ENCODE data around the gene C10orf90. TPM values are rescaled to one million over a fixed set of nuclear protein-coding genes. Genes with fewer than 3 reads are reported as not detected.

Gene C10orf90
- total RNA-seq, 1 donor from 2014 or later = not detected

DNA sequence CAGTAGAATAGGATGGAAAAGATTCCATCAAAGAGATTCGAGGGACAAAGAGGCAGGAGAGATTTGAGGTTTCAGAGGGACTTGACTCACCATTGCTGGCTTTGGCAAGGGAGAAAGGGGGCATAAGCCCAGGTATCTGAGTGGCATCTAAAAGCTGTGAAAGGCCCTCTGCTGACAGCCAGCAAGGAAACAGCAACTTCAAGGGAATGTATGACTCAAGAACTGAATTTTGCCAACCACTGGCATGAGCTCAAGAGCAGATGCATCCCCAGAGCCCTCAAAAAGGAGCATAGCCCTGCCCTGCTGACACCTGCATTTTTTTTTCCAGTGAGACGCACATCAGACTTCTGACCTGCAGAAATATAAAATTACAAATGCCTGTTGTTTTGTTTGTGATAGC, 262.7 kb downstream of the C10orf90 start:
- peaks cover 3% of the 10 kb centered on the region for H3K27me3 Mint-ChIP-seq (ENCODE audit: unreplicated experiment)
- peaks cover 3% of the 10 kb centered on the region for H3K36me3 Mint-ChIP-seq (ENCODE audit: unreplicated experiment)
- peaks cover 10% of the 10 kb centered on the region for H3K4me1 Mint-ChIP-seq (ENCODE audit: low read depth, unreplicated experiment)
- peaks cover 3% of the 10 kb centered on the region for H3K9me3 Mint-ChIP-seq (ENCODE audit: unreplicated experiment)
- TF ChIP-seq, protein P1, sequence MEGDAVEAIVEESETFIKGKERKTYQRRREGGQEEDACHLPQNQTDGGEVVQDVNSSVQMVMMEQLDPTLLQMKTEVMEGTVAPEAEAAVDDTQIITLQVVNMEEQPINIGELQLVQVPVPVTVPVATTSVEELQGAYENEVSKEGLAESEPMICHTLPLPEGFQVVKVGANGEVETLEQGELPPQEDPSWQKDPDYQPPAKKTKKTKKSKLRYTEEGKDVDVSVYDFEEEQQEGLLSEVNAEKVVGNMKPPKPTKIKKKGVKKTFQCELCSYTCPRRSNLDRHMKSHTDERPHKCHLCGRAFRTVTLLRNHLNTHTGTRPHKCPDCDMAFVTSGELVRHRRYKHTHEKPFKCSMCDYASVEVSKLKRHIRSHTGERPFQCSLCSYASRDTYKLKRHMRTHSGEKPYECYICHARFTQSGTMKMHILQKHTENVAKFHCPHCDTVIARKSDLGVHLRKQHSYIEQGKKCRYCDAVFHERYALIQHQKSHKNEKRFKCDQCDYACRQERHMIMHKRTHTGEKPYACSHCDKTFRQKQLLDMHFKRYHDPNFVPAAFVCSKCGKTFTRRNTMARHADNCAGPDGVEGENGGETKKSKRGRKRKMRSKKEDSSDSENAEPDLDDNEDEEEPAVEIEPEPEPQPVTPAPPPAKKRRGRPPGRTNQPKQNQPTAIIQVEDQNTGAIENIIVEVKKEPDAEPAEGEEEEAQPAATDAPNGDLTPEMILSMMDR (IDR thresholded peaks at IDR 0.05; ENCODE audit: partially characterized antibody, unreplicated experiment) = no peak
- no peak overlapping the region for H3K27ac Mint-ChIP-seq (ENCODE audit: unreplicated experiment)
- no peak for DNase-seq
- no peak overlapping the region for H3K4me3 Mint-ChIP-seq (ENCODE audit: unreplicated experiment)

DNA sequence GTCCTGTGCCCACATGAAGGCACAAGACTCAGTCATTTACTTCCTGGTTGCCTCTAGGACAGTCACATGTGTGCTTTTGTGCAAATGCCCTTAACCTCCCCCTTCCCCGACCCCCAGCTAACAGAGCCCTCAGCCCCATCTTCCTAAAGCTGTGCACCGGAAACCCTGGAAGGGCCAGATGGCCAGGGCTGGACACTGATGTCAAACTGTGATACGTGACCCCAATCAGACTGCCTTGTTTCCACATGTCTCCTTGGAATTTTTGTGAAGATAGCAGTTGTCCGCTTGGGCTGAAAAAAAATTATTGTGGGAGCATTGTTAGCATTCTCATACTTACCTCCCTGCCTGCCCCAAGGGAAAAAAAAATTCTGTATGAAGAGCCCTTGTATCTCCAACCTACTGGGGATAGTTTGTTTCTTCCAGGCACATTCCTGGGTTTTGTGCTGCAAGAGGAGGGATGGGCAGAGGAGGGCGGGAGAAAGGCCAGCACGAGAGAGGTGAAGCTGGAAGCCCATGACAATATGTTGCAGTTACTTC, 265.2 kb downstream of the C10orf90 start:
- TF ChIP-seq, protein P1 (IDR thresholded peaks at IDR 0.05; ENCODE audit: partially characterized antibody, unreplicated experiment) = no peak
- Mint-ChIP-seq H3K4me3 (ENCODE audit: unreplicated experiment) (no peak overlapping the region), H3K9me3 (ENCODE audit: unreplicated experiment) (peaks cover 3% of the 10 kb centered on the region), H3K27me3 (ENCODE audit: unreplicated experiment) (peaks cover 3% of the 10 kb centered on the region), H3K4me1 (ENCODE audit: low read depth, unreplicated experiment) (peaks cover 10% of the 10 kb centered on the region), H3K36me3 (ENCODE audit: unreplicated experiment) (peaks cover 3% of the 10 kb centered on the region), H3K27ac (ENCODE audit: unreplicated experiment) (peak overlapping the region; percentile 55)
- no peak for DNase-seq

DNA sequence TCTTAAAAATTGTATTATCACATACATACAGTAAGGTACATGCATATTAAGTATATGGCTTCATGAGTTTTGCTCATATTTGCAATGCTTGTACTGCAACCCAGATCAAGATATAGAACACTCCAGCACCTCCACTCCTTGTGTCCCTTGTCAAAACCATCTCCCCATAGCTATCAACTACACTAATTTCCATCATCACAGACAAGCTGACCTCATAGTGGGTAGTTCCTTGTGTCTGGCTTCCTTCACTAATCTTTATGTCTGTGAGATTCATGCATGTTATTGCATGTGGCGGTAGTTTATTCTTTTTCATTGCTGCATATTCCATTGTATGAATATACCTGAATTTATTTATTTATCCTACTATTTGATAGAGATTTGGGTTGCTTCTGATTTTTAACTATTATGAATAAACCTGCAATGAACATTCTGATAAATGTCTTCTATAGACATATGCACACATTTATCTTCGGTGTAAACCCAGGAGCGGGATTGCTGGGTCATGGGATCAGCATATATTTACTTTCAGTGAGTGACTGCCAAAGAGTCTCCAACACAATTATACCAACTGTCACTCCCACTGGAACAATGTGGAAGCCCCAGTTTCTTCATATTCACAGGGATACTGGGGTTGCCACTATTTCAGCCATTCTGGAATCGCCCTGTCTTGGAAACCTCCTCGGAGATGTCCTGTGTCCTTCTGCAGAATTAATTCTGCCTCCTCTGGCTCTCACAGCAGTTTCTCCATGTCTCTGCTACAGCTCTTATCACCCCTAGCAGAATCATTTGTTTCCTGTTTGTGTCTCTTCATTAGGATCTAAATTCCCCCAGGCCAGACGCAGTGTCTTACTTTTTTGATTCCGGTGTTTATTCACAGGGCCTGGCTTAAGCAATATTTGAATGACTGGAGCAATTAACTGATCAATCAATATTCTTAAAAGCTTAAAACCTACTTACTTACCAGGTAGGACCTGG, 267.5 kb downstream of the C10orf90 start:
- H3K9me3 Mint-ChIP-seq (ENCODE audit: unreplicated experiment) = peaks cover 3% of the 10 kb centered on the region
- TF ChIP-seq, protein P1 (IDR thresholded peaks at IDR 0.05; ENCODE audit: partially characterized antibody, unreplicated experiment) = no peak
- no peak overlapping the region for H3K27ac Mint-ChIP-seq (ENCODE audit: unreplicated experiment)
- peaks cover 10% of the 10 kb centered on the region for H3K4me1 Mint-ChIP-seq (ENCODE audit: low read depth, unreplicated experiment)
- H3K36me3 Mint-ChIP-seq (ENCODE audit: unreplicated experiment) = peaks cover 3% of the 10 kb centered on the region
- H3K27me3 Mint-ChIP-seq (ENCODE audit: unreplicated experiment) = peaks cover 3% of the 10 kb centered on the region
- no peak overlapping the region for H3K4me3 Mint-ChIP-seq (ENCODE audit: unreplicated experiment)
- DNase-seq = no peak

DNA sequence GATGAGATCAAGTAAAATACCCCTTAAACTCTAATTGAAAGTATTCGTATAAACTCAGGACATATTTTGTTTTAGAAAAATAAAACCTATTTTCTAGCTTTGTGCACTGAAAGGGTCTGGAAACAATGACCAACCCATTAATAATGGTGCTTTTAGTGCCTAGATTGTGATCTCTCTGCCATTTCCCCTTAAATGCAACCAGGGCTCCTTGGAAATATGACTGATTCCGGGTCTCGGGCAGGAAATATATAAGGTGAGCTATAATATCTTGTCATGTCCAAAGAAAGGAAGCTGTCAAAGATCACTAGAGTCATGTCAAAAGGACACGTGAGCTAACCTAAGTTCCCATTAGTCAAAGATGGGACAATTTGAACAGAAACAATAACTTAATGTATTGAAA, 269.9 kb downstream of the C10orf90 start:
- peaks cover 6% of the 10 kb centered on the region for H3K4me1 Mint-ChIP-seq (ENCODE audit: low read depth, unreplicated experiment)
- H3K36me3 Mint-ChIP-seq (ENCODE audit: unreplicated experiment) = peaks cover 4% of the 10 kb centered on the region
- no peak overlapping the region for H3K27ac Mint-ChIP-seq (ENCODE audit: unreplicated experiment)
- DNase-seq = no peak
- no peak overlapping the region for H3K4me3 Mint-ChIP-seq (ENCODE audit: unreplicated experiment)
- peaks cover 7% of the 10 kb centered on the region for H3K9me3 Mint-ChIP-seq (ENCODE audit: unreplicated experiment)
- TF ChIP-seq, protein P1 (IDR thresholded peaks at IDR 0.05; ENCODE audit: partially characterized antibody, unreplicated experiment) = no peak
- H3K27me3 Mint-ChIP-seq (ENCODE audit: unreplicated experiment) = peaks cover 4% of the 10 kb centered on the region

DNA sequence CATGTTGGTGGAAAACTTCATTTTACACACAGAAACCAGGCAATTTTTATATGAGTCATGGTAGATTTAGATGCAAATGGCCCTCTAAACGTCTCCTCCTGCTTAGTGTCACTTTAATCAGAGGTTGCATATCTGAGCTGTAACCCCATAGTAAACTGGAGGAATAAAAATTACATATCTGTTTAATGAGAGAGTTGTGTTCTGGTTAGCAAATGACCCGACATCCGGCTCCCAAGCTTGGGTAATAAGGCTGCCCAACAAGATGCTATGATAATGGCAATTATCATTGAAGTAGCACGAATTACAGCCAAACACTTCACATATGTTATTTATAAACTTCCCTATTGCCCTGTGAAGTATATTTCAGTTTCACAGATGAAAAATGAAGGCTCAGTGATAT, 271.6 kb downstream of the C10orf90 start:
- Mint-ChIP-seq H3K36me3 (ENCODE audit: unreplicated experiment) (peaks cover 8% of the 10 kb centered on the region), H3K27me3 (ENCODE audit: unreplicated experiment) (peaks cover 1% of the 10 kb centered on the region), H3K27ac (ENCODE audit: unreplicated experiment) (no peak overlapping the region), H3K4me3 (ENCODE audit: unreplicated experiment) (no peak overlapping the region), H3K9me3 (ENCODE audit: unreplicated experiment) (peaks cover 4% of the 10 kb centered on the region), H3K4me1 (ENCODE audit: low read depth, unreplicated experiment) (no peaks in the 10 kb centered on the region)
- no peak for DNase-seq
- TF ChIP-seq, protein P1 (IDR thresholded peaks at IDR 0.05; ENCODE audit: partially characterized antibody, unreplicated experiment) = no peak

Measured in glutamatergic neuron (in vitro differentiated cells).